Hepatocyte (in vitro differentiated cells): Measurements from ENCODE around the gene KRT71. TPM values are rescaled to one million over a fixed set of nuclear protein-coding genes. Genes with fewer than 3 reads are reported as not detected.
A peak's percentile ranks its signal among the peaks of the same experiment; 100 is the strongest.

Source experiments
- DNase-seq: peaks from one replicate; pipeline ENCODE4 v3.0.0-alpha.2; 2016; ENCODE audit warnings: low spot score
- H2AFZ ChIP-seq: fragments of 200-600 bp; sonication (generic); 2 replicates; pipeline ENCODE4 v1.6.0; 2016; ENCODE audit warnings: antibody characterized with exemption, mild to moderate bottlenecking
- H3K27ac ChIP-seq: fragments of 200-600 bp; sonication (generic); 2 replicates; pipeline ENCODE4 v1.5.1; 2016; ENCODE audit warnings: mild to moderate bottlenecking
- H3K27me3 ChIP-seq: fragments of 200-600 bp; sonication (generic); 2 replicates; pipeline ENCODE4 v1.6.1; 2016
- H3K36me3 ChIP-seq: fragments of 200-600 bp; sonication (generic); replicated peaks from 2 replicates; pipeline ENCODE4 v1.5.1; 2016; ENCODE audit warnings: low read depth; ENCODE audit not compliant: insufficient read depth
- H3K4me1 ChIP-seq: fragments of 200-600 bp; sonication (generic); 2 replicates; pipeline ENCODE4 v1.5.1; 2016; ENCODE audit warnings: mild to moderate bottlenecking, moderate library complexity; ENCODE audit not compliant: insufficient read depth
- H3K4me2 ChIP-seq: fragments of 200-600 bp; sonication (generic); 2 replicates; pipeline ENCODE4 v1.6.0; 2016
- H3K4me3 ChIP-seq: fragments of 200-600 bp; sonication (generic); 2 replicates; pipeline ENCODE4 v1.5.1; 2016; ENCODE audit warnings: mild to moderate bottlenecking
- H3K79me2 ChIP-seq: fragments of 200-600 bp; sonication (generic); 2 replicates; pipeline ENCODE4 v1.6.0; 2017; ENCODE audit warnings: mild to moderate bottlenecking
- H3K9me2 ChIP-seq: fragments of 200-600 bp; sonication (generic); replicated peaks from 2 replicates; pipeline ENCODE4 v1.6.0; 2017; ENCODE audit warnings: mild to moderate bottlenecking; ENCODE audit not compliant: insufficient read depth
- H3K9me3 ChIP-seq: fragments of 200-600 bp; sonication (generic); 2 replicates; pipeline ENCODE4 v1.5.1; 2016; ENCODE audit warnings: low read depth, mild to moderate bottlenecking
- H4K20me1 ChIP-seq: fragments of 200-600 bp; sonication (generic); 2 replicates; pipeline ENCODE4 v1.6.0; 2016; ENCODE audit warnings: mild to moderate bottlenecking; ENCODE audit not compliant: insufficient read depth, poor library complexity, severe bottlenecking
- CTCF ChIP-seq: fragments of 200-600 bp; sonication (generic); IDR thresholded peaks from 2 replicates; pipeline ENCODE4 v1.5.1; 2016; ENCODE audit warnings: antibody characterized with exemption, mild to moderate bottlenecking; ENCODE audit not compliant: poor library complexity
- EZH2 ChIP-seq: fragments of 200-600 bp; sonication (generic); IDR thresholded peaks from 2 replicates; pipeline ENCODE4 v1.6.1; 2016; ENCODE audit warnings: antibody characterized with exemption, mild to moderate bottlenecking, borderline replicate concordance
- EZH2phosphoT487 ChIP-seq: fragments of 200-600 bp; sonication (generic); IDR thresholded peaks from one replicate; pipeline ENCODE4 v1.6.1; 2018; ENCODE audit warnings: antibody characterized with exemption, mild to moderate bottlenecking, low read depth, moderate library complexity; ENCODE audit not compliant: unreplicated experiment, severe bottlenecking
- WGBS: methylation state at CpG from one replicate; pipeline ENCODE4 v1.1.6; 2016; ENCODE audit warnings: low lambda C conversion rate; ENCODE audit errors: missing lambda C conversion rate; 5-methylcytosine and 5-hydroxymethylcytosine counted together
- polyA plus RNA-seq: library from polyadenylated mRNA; unstranded; fragments of >200 nt; fragmentation: Nextera tagmentation; extraction: Ambion mirVana; gene quantifications from 2 replicates; pipeline ENCODE4 v1.2.1, GENCODE V29; 2016
- total RNA-seq: library from RNA; depleted of rRNA; stranded (reverse); fragments of >200 nt; gene quantifications from 2 replicates; pipeline ENCODE4 v1.2.3, GENCODE V29; 2014

KRT71 gene
- total and polyA plus RNA-seq, 2 experiments from 2014 or later: not detected

- Histone ChIP-seq H3K27me3 (no peaks in the 10 kb centered on the region), H3K4me1 (peaks cover 14% of the 10 kb centered on the region), H3K4me2 (no peak within 1 kb of the TSS), H3K4me3 (no peak within 1 kb of the TSS), H3K9me3 (no peaks in the 10 kb centered on the region), H3K79me2 (no peaks in the 10 kb centered on the region), H2AFZ (no peak within 1 kb of the TSS), H4K20me1 (no peaks in the 10 kb centered on the region), H3K27ac (peak within 1 kb of the TSS; percentile 22), H3K36me3 (no peaks in the 10 kb centered on the region), H3K9me2 (no peaks in the 10 kb centered on the region)
- TF ChIP-seq EZH2phosphoT487 (no peak), EZH2 (no peak), CTCF (no peak)
- WGBS: 86% methylated on average over 29 of the region's 29 CpGs
- DNase-seq: no peak
Observed at GRCh38 chr12:52519826-52520662, 32.9 kb downstream of the KRT71 start, which contains the start of gene KRT5. KRT5 (minus strand) TSS chr12:52520394; CDS start chr12:52520296, 98 bp downstream.

- no peaks in the 10 kb centered on the region for H3K79me2 ChIP-seq
- WGBS: 88% methylated on average over 3 of the region's 3 CpGs
Observed at GRCh38 chr12:52519387-52519703, 33.6 kb downstream of the KRT71 start.

GRCh38 chr12:52518574-52519386 lies 34.2 kb downstream of the KRT71 start:
- Histone ChIP-seq H3K27ac (no peak overlapping the region), H3K4me3 (no peak overlapping the region), H3K79me2 (no peaks in the 10 kb centered on the region), H4K20me1 (no peaks in the 10 kb centered on the region), H3K27me3 (no peaks in the 10 kb centered on the region), H3K9me2 (no peaks in the 10 kb centered on the region), H3K4me2 (no peak overlapping the region), H3K36me3 (no peaks in the 10 kb centered on the region), H2AFZ (no peak overlapping the region), H3K4me1 (peaks cover 14% of the 10 kb centered on the region), H3K9me3 (no peaks in the 10 kb centered on the region)
- no peak for DNase-seq
- WGBS: 93% methylated on average over 8 of the region's 8 CpGs
- no peak for TF ChIP-seq EZH2phosphoT487
- no peak for TF ChIP-seq EZH2
- TF ChIP-seq CTCF: no peak

More at GRCh38 chr12:52519387-52519703, 33.6 kb downstream of the KRT71 start:
- Histone ChIP-seq H4K20me1 (no peaks in the 10 kb centered on the region), H3K27me3 (no peaks in the 10 kb centered on the region), H3K4me2 (no peak overlapping the region), H3K9me2 (no peaks in the 10 kb centered on the region), H3K27ac (no peak overlapping the region), H3K4me3 (no peak overlapping the region), H3K36me3 (no peaks in the 10 kb centered on the region), H2AFZ (no peak overlapping the region), H3K9me3 (no peaks in the 10 kb centered on the region), H3K4me1 (peaks cover 14% of the 10 kb centered on the region)
- TF ChIP-seq EZH2phosphoT487 (no peak), EZH2 (no peak), CTCF (no peak)
- no peak for DNase-seq
